Vagina (tissue), 2 donors: ENCODE data around the gene HMX1. TPM values are rescaled to one million over a fixed set of nuclear protein-coding genes. Genes with fewer than 3 reads are reported as not detected.

ENCODE experiments used
- DNase-seq, 2 donors: peaks; one replicate each; pipeline ENCODE4 v3.0.0-alpha.2; 2017; ENCODE audit errors: extremely low spot score in 2 of 2
- H3K27ac ChIP-seq: fragments of 200-600 bp; sonication (generic); one replicate; pipeline ENCODE4 v1.5.1; 2019
- H3K27me3 ChIP-seq: fragments of 200-600 bp; sonication (generic); one replicate; pipeline ENCODE4 v1.5.1; 2019
- H3K36me3 ChIP-seq, 2 donors: fragments of 200-600 bp; sonication (generic); one replicate each; pipeline ENCODE4 v1.5.1; 2017 to 2019
- H3K4me1 ChIP-seq: fragments of 200-600 bp; sonication (generic); one replicate; pipeline ENCODE4 v1.5.1; 2019
- H3K4me3 ChIP-seq, 2 donors: fragments of 200-600 bp; sonication (generic); 1 replicate in 1 of 2; 2 replicates in 1 of 2; pipeline ENCODE4 v1.5.1; 2016 to 2019
- H3K9me3 ChIP-seq: fragments of 200-600 bp; sonication (generic); one replicate; pipeline ENCODE4 v1.5.1; 2019
- CTCF ChIP-seq, 3 experiments: fragments of 450-650 bp in 2 of 3; fragments of 200-600 bp in 1 of 3; sonication (generic) in 1 of 3; IDR thresholded peaks; one replicate each; pipeline ENCODE4 v1.5.1; 2017 to 2019; ENCODE audit warnings: antibody characterized with exemption in 3 of 3, mild to moderate bottlenecking in 2 of 3, moderate library complexity in 2 of 3
- POLR2A ChIP-seq, 2 donors: fragments of 450-650 bp; IDR thresholded peaks; one replicate each; pipeline ENCODE4 v1.6.1; 2017; ENCODE audit warnings: antibody characterized with exemption in 2 of 2, mild to moderate bottlenecking in 2 of 2, moderate library complexity in 2 of 2
- POLR2AphosphoS5 ChIP-seq, 2 donors: sonication (generic); formaldehyde crosslinking; IDR thresholded peaks; one replicate each; pipeline ENCODE4 v1.9.0; 2017; ENCODE audit warnings: antibody characterized with exemption in 2 of 2, mild to moderate bottlenecking in 2 of 2, low read depth in 1 of 2; ENCODE audit not compliant: insufficient read depth in 1 of 2
- intact Hi-C: fragments of 100-400 bp; cut with DNase I; formaldehyde crosslinking; loops from one replicate; pipeline ENCODE4 v1.15.1; 2023
- total RNA-seq: library from RNA; depleted of rRNA; stranded (reverse); fragments of >200 nt; gene quantifications from one replicate; pipeline ENCODE4 v1.2.3, GENCODE V29; 2016

HMX1 gene
- total RNA-seq, 1 donor from 2014 or later, result not detected

- Histone ChIP-seq H3K36me3 (no peaks in the 10 kb centered on the region), H3K27ac (no peak overlapping the region), H3K9me3 (no peaks in the 10 kb centered on the region), H3K4me1 (no peaks in the 10 kb centered on the region), H3K27me3 (no peaks in the 10 kb centered on the region), H3K4me3 (no peak overlapping the region)
- TF ChIP-seq CTCF (IDR thresholded peaks at IDR 0.05) (no peak), POLR2AphosphoS5 (IDR thresholded peaks at IDR 0.05; ENCODE audit: insufficient read depth in 1 of 2, low read depth in 1 of 2) (no peak), POLR2A (IDR thresholded peaks at IDR 0.05) (no peak)
- intact Hi-C loops, result no loop called here
- DNase-seq, result peak; percentile 78 to 96
Measured at GRCh38 chr4:8915201-8916200, 43.9 kb upstream of the HMX1 start.

GRCh38 chr4:8914461-8915171, 43.0 kb upstream of the HMX1 start:
- Histone ChIP-seq H3K9me3 (no peaks in the 10 kb centered on the region), H3K36me3 (no peaks in the 10 kb centered on the region), H3K4me1 (no peaks in the 10 kb centered on the region), H3K27ac (no peak overlapping the region), H3K4me3 (no peak overlapping the region), H3K27me3 (no peaks in the 10 kb centered on the region)
- TF ChIP-seq CTCF (IDR thresholded peaks at IDR 0.05) (no peak), POLR2A (IDR thresholded peaks at IDR 0.05) (no peak), POLR2AphosphoS5 (IDR thresholded peaks at IDR 0.05; ENCODE audit: insufficient read depth in 1 of 2, low read depth in 1 of 2) (no peak)
- DNase-seq, result peak in 1 of 2 donors; percentile 70
- intact Hi-C loops, result no loop called here

GRCh38 chr4:8913858-8914460, 42.3 kb upstream of the HMX1 start:
- Histone ChIP-seq H3K27ac (no peak overlapping the region), H3K36me3 (no peaks in the 10 kb centered on the region), H3K27me3 (no peaks in the 10 kb centered on the region), H3K4me3 (no peak overlapping the region), H3K9me3 (no peaks in the 10 kb centered on the region), H3K4me1 (no peaks in the 10 kb centered on the region)
- DNase-seq, result peak in 1 of 2 donors; percentile 42
- TF ChIP-seq CTCF (IDR thresholded peaks at IDR 0.05) (no peak), POLR2AphosphoS5 (IDR thresholded peaks at IDR 0.05; ENCODE audit: insufficient read depth in 1 of 2, low read depth in 1 of 2) (no peak), POLR2A (IDR thresholded peaks at IDR 0.05) (no peak)
- intact Hi-C loops, result no loop called here

- no peaks in the 10 kb centered on the region for H3K9me3 ChIP-seq
- no peak overlapping the region for H3K27ac ChIP-seq
- H3K4me3 ChIP-seq, result no peak overlapping the region
- peak in 1 of 2 donors; percentile 69 for DNase-seq
- TF ChIP-seq CTCF (IDR thresholded peaks at IDR 0.05), result no peak
- no peak for TF ChIP-seq POLR2AphosphoS5 (IDR thresholded peaks at IDR 0.05; ENCODE audit: insufficient read depth in 1 of 2, low read depth in 1 of 2)
- TF ChIP-seq POLR2A (IDR thresholded peaks at IDR 0.05), result no peak
- intact Hi-C loops, result no loop called here
- no peaks in the 10 kb centered on the region for H3K36me3 ChIP-seq
- H3K4me1 ChIP-seq, result no peaks in the 10 kb centered on the region
- H3K27me3 ChIP-seq, result no peaks in the 10 kb centered on the region
Measured at GRCh38 chr4:8913121-8913857, 41.6 kb upstream of the HMX1 start.
